HepG2 (cell line): ENCODE data around the gene NOS1AP. TPM values are rescaled to one million over a fixed set of nuclear protein-coding genes. Genes with fewer than 3 reads are reported as not detected.

Experiments used
- ARID3A ChIP-seq: IDR thresholded peaks from 2 replicates; pipeline ENCODE4 v1.6.1; 2012; ENCODE audit warnings: low read depth, low read length, improper control_type of control experiment
- CBX1 ChIP-seq: IDR thresholded peaks from one replicate; pipeline ENCODE4 v1.6.1; 2016; ENCODE audit warnings: antibody characterized with exemption, low read depth
- CENPX ChIP-seq: sonication (generic); formaldehyde crosslinking; IDR thresholded peaks from 2 replicates; pipeline ENCODE4 v1.9.0; 2021; ENCODE audit warnings: mild to moderate bottlenecking, missing genetic modification reagents, moderate library complexity
- CREBL2 ChIP-seq: sonication (generic); formaldehyde crosslinking; IDR thresholded peaks from 2 replicates; pipeline ENCODE4 v1.8.1; 2023; ENCODE audit warnings: missing genetic modification reagents, mild to moderate bottlenecking, borderline replicate concordance
- CREM ChIP-seq, 2 experiments: sonication (generic) in 1 of 2; formaldehyde crosslinking in 1 of 2; IDR thresholded peaks; 2 replicates each; pipeline versions ENCODE4 v1.4.0 to v1.6.1; 2016 to 2020; ENCODE audit warnings: antibody characterized with exemption in 1 of 2, mild to moderate bottlenecking in 1 of 2, missing genetic modification reagents in 1 of 2
- FOXO1 ChIP-seq: sonication (generic); formaldehyde crosslinking; IDR thresholded peaks from 2 replicates; pipeline ENCODE4 v1.4.0; 2020; ENCODE audit warnings: missing genetic modification reagents
- FOXO4 ChIP-seq: sonication (generic); formaldehyde crosslinking; conservative IDR thresholded peaks from 2 replicates; pipeline ENCODE4 v1.8.1; 2023; ENCODE audit warnings: missing genetic modification reagents
- HNF1B ChIP-seq: sonication (generic); formaldehyde crosslinking; IDR thresholded peaks from 2 replicates; pipeline ENCODE4 v1.5.1; 2020; ENCODE audit warnings: mild to moderate bottlenecking, moderate library complexity, missing genetic modification reagents
- HOXA7 ChIP-seq: sonication (generic); formaldehyde crosslinking; IDR thresholded peaks from 2 replicates; pipeline ENCODE4 v1.8.1; 2022; ENCODE audit warnings: mild to moderate bottlenecking, missing genetic modification reagents, moderate library complexity
- HOXD1 ChIP-seq: sonication (generic); formaldehyde crosslinking; IDR thresholded peaks from 2 replicates; pipeline ENCODE4 v1.5.0; 2020; ENCODE audit warnings: missing genetic modification reagents
- MIER3 ChIP-seq: IDR thresholded peaks from 2 replicates; pipeline ENCODE4 v1.6.1; 2016; ENCODE audit warnings: missing compliant biosample characterization, borderline replicate concordance
- NFE2L1 ChIP-seq: sonication (generic); formaldehyde crosslinking; IDR thresholded peaks from 2 replicates; pipeline ENCODE4 v1.4.0; 2020; ENCODE audit warnings: missing genetic modification reagents, mild to moderate bottlenecking, borderline replicate concordance
- POGZ ChIP-seq: sonication (generic); formaldehyde crosslinking; IDR thresholded peaks from 2 replicates; pipeline ENCODE4 v1.4.0; 2020; ENCODE audit warnings: mild to moderate bottlenecking, missing genetic modification reagents
- POLR2A ChIP-seq, 2 experiments: IDR thresholded peaks; 2 replicates each; pipeline ENCODE4 v1.6.1; 2011; ENCODE audit warnings: low read depth in 2 of 2, low read length in 2 of 2, mild to moderate bottlenecking in 1 of 2, moderate library complexity in 1 of 2; ENCODE audit not compliant: insufficient read depth in 1 of 2
- POLR2AphosphoS2 ChIP-seq: IDR thresholded peaks from 2 replicates; pipeline ENCODE4 v1.6.1; 2011; ENCODE audit warnings: low read depth, low read length, improper control_type of control experiment
- REPIN1 ChIP-seq: sonication (generic); formaldehyde crosslinking; IDR thresholded peaks from 2 replicates; pipeline ENCODE4 v1.8.0; 2022; ENCODE audit warnings: missing genetic modification reagents, low read depth, mild to moderate bottlenecking, borderline replicate concordance
- SNRNP70 ChIP-seq: fragments of 200-400 bp; formaldehyde crosslinking; IDR thresholded peaks from 2 replicates; pipeline ENCODE4 v1.6.1; 2017; ENCODE audit warnings: mild to moderate bottlenecking, low read depth, low read length, moderate library complexity
- ZFX ChIP-seq: sonication (generic); formaldehyde crosslinking; IDR thresholded peaks from 2 replicates; pipeline ENCODE4 v1.4.0; 2020; ENCODE audit warnings: mild to moderate bottlenecking, low read depth, missing genetic modification reagents, moderate library complexity
- ZNF207 ChIP-seq: fragments of 450-650 bp; IDR thresholded peaks from 2 replicates; pipeline ENCODE4 v1.6.1; 2016; ENCODE audit warnings: antibody characterized with exemption, borderline replicate concordance
- ZNF235 ChIP-seq: sonication (generic); formaldehyde crosslinking; IDR thresholded peaks from 2 replicates; pipeline ENCODE4 v1.8.1; 2023; ENCODE audit warnings: mild to moderate bottlenecking, missing genetic modification reagents, borderline replicate concordance
- ZNF331 ChIP-seq: sonication (generic); formaldehyde crosslinking; IDR thresholded peaks from 2 replicates; pipeline ENCODE4 v1.4.0; 2020; ENCODE audit warnings: missing genetic modification reagents
- ZNF710 ChIP-seq: sonication (generic); formaldehyde crosslinking; IDR thresholded peaks from 2 replicates; pipeline ENCODE4 v1.5.0; 2020; ENCODE audit warnings: mild to moderate bottlenecking, missing genetic modification reagents, borderline replicate concordance
- ZNF83 ChIP-seq: sonication (generic); formaldehyde crosslinking; IDR thresholded peaks from 2 replicates; pipeline ENCODE4 v1.4.0; 2020; ENCODE audit warnings: missing genetic modification reagents, mild to moderate bottlenecking, borderline replicate concordance
- polyA plus RNA-seq, 8 experiments: library from polyadenylated mRNA; depleted of rRNA in 3 of 8; stranded (reverse) in 7 of 8; unstranded in 1 of 8; fragments of >200 nt; fragmentation: Illumina TruSeq in 4 of 8; extraction: Trizol in 4 of 8; gene quantifications; 2 replicates each; pipeline versions ENCODE4 v1.2.1 to v1.2.3, GENCODE V29; 2011 to 2016; ENCODE audit warnings: low read depth in 4 of 8, missing spikeins in 1 of 8, mixed read lengths in 1 of 8; ENCODE audit not compliant: insufficient read depth in 1 of 8
- total RNA-seq, 5 experiments: library from RNA; depleted of rRNA; stranded (reverse); fragments of >200 nt; fragmentation: Illumina TruSeq; extraction: Trizol; gene quantifications; 2 replicates each; pipeline ENCODE4 v1.2.3, GENCODE V29; 2016; ENCODE audit warnings: low read depth in 1 of 5

The NOS1AP gene
- total and polyA plus RNA-seq, 2 of the 13 experiments (the other 11 are each of a cell fraction or from before 2014, with no cell fraction given), result 2.0 to 3.3 TPM

GRCh38 chr1:162145280-162145965, 75.9 kb downstream of the NOS1AP start (continued):
- TF ChIP-seq SNRNP70 (no peak), CENPX (CRISPR knock-in tag) (no peak), ZNF207 (no peak), NFE2L1 (CRISPR knock-in tag) (no peak), ZNF710 (CRISPR knock-in tag) (peak; percentile 50; the same call in 1 of the 2 replicates), POLR2A (IDR thresholded peaks at IDR 0.05; ENCODE audit: insufficient read depth in 1 of 2, low read depth in 2 of 2, low read length in 2 of 2) (no peak), FOXO4 (CRISPR knock-in tag) (no peak), MIER3 (CRISPR knock-in tag) (no peak), HNF1B (no peak), ZNF235 (no peak), HOXA7 (no peak), HOXD1 (no peak), ZFX (no peak), REPIN1 (no peak), ZNF331 (CRISPR knock-in tag) (no peak), ARID3A (no peak), POLR2AphosphoS2 (no peak), ZNF83 (no peak), CBX1 (no peak), CREM (IDR thresholded peaks at IDR 0.05) (no peak), CREM (CRISPR knock-in tag; IDR thresholded peaks at IDR 0.05) (no peak), POGZ (CRISPR knock-in tag) (no peak), CREBL2 (no peak), FOXO1 (CRISPR knock-in tag) (no peak)
